Stimulated activated CD4-positive, alpha-beta T cell treated with anti-CD3 and anti-CD28 coated beads, Interleukin-4, amount 100 ng/mL, for 4 hours (primary cell): ENCODE results near the gene NFU1.
"Not testable (repeated sequence)": the region's sequence is repeated elsewhere in the genome, so short reads cannot be mapped to it uniquely, and the experiment has no call there.

Source experiments
- DNase-seq, 2 experiments: peaks; one replicate each; pipeline ENCODE4 v3.0.0-alpha.2; 2020

Gene NFU1

GRCh38 chr2:69449906-69450305 is 12.7 kb upstream of the NFU1 start:
- DNase-seq, result no peak

GRCh38 chr2:69443673-69444072 is 6.4 kb upstream of the NFU1 start:
- not testable (repeated sequence) for DNase-seq

- not testable (repeated sequence) for DNase-seq
Observed at GRCh38 chr2:69439499-69439898, 2.3 kb upstream of the NFU1 start.

GRCh38 chr2:69438580-69438979 is 1.3 kb upstream of the NFU1 start:
- DNase-seq, result no peak

GRCh38 chr2:69437751-69438154 is 518 bp upstream of the NFU1 start:
- no peak for DNase-seq

GRCh38 chr2:69436596-69436937 is 668 bp downstream of the NFU1 start:
- no peak for DNase-seq

- DNase-seq, result no peak
Observed at GRCh38 chr2:69434753-69435152, 2.5 kb downstream of the NFU1 start.

- no peak for DNase-seq
Observed at GRCh38 chr2:69429491-69430183, 7.6 kb downstream of the NFU1 start.

- DNase-seq, result no peak
Observed at GRCh38 chr2:69428981-69429380, 8.3 kb downstream of the NFU1 start.

- DNase-seq, result no peak
Observed at GRCh38 chr2:69424419-69424818, 12.8 kb downstream of the NFU1 start.

GRCh38 chr2:69422198-69422597 is 15.0 kb downstream of the NFU1 start:
- DNase-seq, result no peak

- not testable (repeated sequence) for DNase-seq
Observed at GRCh38 chr2:69419111-69419510, 18.1 kb downstream of the NFU1 start.

GRCh38 chr2:69416147-69416546 is 21.1 kb downstream of the NFU1 start:
- DNase-seq, result no peak

- no peak for DNase-seq
Observed at GRCh38 chr2:69411120-69411519, 26.1 kb downstream of the NFU1 start.

GRCh38 chr2:69405306-69405705 is 31.9 kb downstream of the NFU1 start:
- DNase-seq, result no peak

GRCh38 chr2:69400121-69400520 is 37.1 kb downstream of the NFU1 start:
- DNase-seq, result no peak

GRCh38 chr2:69397234-69397633 is 40.0 kb downstream of the NFU1 start:
- no peak for DNase-seq

- DNase-seq, result no peak
Observed at GRCh38 chr2:69395866-69396265, 41.4 kb downstream of the NFU1 start.

GRCh38 chr2:69393963-69394362 is 43.3 kb downstream of the NFU1 start:
- no peak for DNase-seq

- no peak for DNase-seq
Observed at GRCh38 chr2:69390471-69390870, 46.8 kb downstream of the NFU1 start.

GRCh38 chr2:69390001-69390400 is 47.2 kb downstream of the NFU1 start:
- DNase-seq, result no peak

GRCh38 chr2:69389271-69389670 is 48.0 kb downstream of the NFU1 start:
- no peak for DNase-seq

- DNase-seq, result no peak
Observed at GRCh38 chr2:69387770-69388481, 49.3 kb downstream of the NFU1 start.

GRCh38 chr2:69386789-69387734 is 50.2 kb downstream of the NFU1 start, which contains the start of gene GFPT1:
GFPT1 (minus strand) TSS chr2:69387227; CDS start chr2:69387071, 156 bp downstream.
- peak; percentile 89 to 93 for DNase-seq
